ENCODE data around the gene RBM4B. TPM values are rescaled to one million over a fixed set of nuclear protein-coding genes. Genes with fewer than 3 reads are reported as not detected.

RBM4B gene
- total RNA-seq, 2 experiments from 2014 or later = 17.2 to 18.1 TPM

DNA sequence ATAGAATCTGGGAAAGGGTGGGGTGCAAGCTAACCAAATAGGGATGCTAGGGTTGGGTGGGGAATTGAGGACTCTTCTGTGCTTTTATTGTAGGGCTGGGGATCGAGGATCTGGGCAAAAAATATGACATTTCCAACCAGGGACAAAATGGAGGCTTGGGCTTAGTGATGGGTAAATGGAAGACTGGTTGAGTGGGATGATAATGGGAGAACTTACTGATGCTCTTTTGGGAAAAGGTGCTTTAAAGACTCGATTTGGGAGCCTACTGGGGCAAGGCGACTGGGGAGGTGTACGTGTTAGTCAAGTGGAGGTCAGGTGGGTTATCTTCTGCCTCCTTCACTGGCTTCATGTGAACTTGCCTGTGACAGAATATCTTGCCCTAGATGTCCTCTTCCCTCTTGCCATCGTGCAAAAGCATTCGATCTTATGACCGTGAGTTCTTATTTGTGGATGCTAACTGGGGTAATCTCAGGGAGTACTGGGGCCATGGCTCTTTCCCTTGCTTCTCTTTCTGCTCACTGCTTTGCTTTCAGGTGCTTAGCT is 49.6 kb downstream of the RBM4B start:
- ChIA-PET CTCF (interaction anchor here (1.1 to 1.2 kb wide), 2 partner anchors 9 to 10 kb away, joined by 3 to 5 read pairs; partner anchors contain the start of gene RBM4), POLR2A (interaction anchor here (0.6 to 1.3 kb wide), 3 partner anchors 11 to 26 kb away, joined by 4 to 6 read pairs (median 5); partner anchors contain the start of genes RBM14 and RBM4)

DNA sequence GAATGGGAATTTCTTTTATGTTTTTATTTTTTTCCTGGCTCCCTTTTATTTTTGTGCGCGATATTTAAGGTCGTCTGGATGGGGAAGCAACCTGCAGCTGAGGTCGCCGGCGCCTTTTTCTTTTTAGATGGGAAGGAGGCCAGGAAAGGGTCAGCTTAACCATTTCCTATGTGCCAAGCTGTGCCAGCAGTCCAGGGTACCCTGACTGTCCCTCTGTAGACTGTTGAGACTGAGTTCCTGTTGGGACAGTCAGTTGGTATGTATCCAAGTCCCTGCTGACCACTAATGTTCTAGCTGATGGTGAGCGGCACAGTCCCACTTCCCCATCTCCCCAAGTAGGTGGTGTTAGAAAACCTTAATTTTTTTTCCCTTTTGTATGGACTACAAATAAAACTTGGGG is 50.8 kb downstream of the RBM4B start:
- ChIA-PET CTCF (interaction anchor here (0.6 kb wide), 1 partner anchor 1823 kb away, joined by 3 read pairs; no protein-coding TSS in a partner anchor), POLR2A (interaction anchor here (1.1 kb wide), 1 partner anchor 9 kb away, joined by 8 read pairs; no protein-coding TSS in a partner anchor)

DNA sequence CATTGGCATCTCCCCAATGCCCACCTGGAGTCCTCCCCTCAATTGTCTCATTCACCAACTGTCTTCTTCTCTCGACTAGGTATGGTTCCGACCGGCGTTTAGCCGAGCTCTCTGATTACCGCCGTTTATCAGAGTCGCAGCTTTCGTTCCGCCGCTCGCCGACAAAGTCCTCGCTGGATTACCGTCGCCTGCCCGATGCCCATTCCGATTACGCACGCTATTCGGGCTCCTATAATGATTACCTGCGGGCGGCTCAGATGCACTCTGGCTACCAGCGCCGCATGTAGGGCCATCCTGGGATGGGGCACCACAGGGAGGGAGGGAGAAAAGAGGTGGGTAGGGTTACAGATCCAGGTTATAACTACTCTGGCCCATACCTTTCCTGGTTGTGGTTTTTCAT is 51.3 kb downstream of the RBM4B start:
- CTCF ChIA-PET = no interaction called here
- POLR2A ChIA-PET = no interaction called here

DNA sequence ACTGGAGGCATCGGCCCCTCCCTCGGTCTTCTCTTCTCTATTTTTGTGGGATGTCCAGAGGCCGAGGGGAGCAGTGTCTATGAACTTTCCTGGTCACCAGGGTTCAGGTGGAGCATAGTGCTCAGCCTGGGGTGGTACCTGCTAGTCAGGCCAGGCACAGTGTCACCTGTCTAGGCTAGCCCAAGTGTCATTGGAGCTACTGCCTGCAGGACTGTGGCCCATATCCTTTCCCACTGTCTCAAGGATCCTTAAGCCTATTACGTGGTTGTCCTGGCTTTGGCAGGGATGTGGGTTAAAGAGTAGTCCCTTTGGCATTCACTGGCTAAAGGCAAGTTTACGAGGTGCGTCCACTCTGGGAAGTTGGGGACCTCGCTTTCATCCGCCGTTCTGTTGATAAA is 51.9 kb downstream of the RBM4B start:
- ChIA-PET CTCF (no interaction called here), POLR2A (interaction anchor here (3.5 kb wide), 1 partner anchor 12 kb away, joined by 18 read pairs; the partner anchor contains the start of gene RBM4)

DNA sequence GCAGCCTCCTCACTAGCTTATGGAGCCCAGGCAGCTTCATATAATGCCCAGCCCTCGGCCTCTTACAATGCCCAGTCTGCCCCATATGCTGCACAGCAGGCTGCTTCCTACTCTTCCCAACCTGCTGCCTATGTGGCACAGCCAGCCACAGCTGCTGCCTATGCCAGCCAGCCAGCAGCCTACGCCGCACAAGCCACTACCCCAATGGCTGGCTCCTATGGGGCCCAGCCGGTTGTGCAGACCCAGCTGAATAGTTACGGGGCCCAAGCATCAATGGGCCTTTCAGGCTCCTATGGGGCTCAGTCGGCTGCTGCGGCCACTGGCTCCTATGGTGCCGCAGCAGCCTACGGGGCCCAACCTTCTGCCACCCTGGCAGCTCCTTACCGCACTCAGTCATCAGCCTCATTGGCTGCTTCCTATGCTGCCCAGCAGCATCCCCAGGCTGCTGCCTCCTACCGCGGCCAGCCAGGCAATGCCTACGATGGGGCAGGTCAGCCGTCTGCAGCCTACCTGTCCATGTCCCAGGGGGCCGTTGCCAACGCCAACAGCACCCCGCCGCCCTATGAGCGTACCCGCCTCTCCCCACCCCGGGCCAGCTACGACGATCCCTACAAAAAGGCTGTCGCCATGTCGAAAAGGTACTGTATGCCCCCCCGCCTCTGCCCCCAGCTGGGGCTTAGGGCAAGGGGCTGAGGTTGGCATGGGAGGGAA is 52.5 kb downstream of the RBM4B start:
- ChIA-PET POLR2A (interaction anchor here (3.5 kb wide), 1 partner anchor 13 kb away, joined by 18 read pairs; the partner anchor contains the start of gene RBM4), CTCF (interaction anchor here (0.7 to 1.1 kb wide), 2 partner anchors 12 to 137 kb away, joined by 3 read pairs; no protein-coding TSS in a partner anchor)

DNA sequence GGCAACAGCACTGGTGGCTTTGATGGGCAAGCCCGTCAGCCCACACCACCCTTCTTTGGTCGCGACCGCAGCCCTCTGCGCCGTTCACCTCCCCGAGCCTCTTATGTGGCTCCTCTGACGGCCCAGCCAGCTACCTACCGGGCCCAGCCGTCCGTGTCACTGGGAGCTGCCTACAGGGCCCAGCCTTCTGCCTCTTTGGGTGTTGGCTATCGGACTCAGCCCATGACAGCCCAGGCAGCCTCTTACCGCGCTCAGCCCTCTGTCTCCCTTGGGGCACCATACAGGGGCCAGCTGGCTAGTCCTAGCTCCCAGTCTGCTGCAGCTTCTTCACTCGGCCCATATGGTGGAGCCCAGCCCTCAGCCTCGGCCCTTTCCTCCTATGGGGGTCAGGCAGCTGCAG is 53.2 kb downstream of the RBM4B start:
- ChIA-PET POLR2A (interaction anchor here (3.5 kb wide), 1 partner anchor 13 kb away, joined by 18 read pairs; the partner anchor contains the start of gene RBM4), CTCF (interaction anchor here (0.5 to 1.1 kb wide), 3 partner anchors 13 to 136 kb away, joined by 3 read pairs; no protein-coding TSS in a partner anchor)

DNA sequence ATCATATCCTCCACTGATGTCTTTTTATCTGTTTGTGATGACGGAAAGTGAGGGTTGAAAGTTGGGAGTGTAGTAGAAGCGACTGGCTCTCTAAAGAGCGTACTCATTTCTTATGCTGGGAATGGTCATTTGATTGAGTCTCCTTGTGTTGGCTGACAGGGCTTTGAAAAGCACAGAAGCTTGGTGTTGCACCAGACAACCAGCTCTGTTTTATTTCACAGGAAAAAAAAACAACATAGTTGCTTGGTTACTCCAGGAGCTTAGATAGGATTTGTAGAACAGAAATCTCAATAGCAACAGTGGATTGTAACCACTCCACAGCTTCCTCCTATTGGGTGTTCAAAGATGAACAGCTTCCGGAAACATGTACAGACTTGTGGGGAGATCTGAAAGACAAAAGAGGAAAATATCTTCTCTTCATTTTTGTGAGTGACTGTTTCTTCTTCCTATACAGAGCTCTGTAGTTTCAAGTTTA is 58.6 kb downstream of the RBM4B start:
- CTCF ChIA-PET = interaction anchor here (0.7 to 3.5 kb wide), 4 partner anchors 10 to 72 kb away, joined by 3 to 15 read pairs (median 10); partner anchors contain the start of genes ACTN3, RBM4 and RBM4B
- POLR2A ChIA-PET = interaction anchor here (0.7 to 3.1 kb wide), 8 partner anchors 8 to 1200 kb away, joined by 3 to 19 read pairs (median 6); partner anchors contain the start of genes RBM4 and RBM4B

DNA sequence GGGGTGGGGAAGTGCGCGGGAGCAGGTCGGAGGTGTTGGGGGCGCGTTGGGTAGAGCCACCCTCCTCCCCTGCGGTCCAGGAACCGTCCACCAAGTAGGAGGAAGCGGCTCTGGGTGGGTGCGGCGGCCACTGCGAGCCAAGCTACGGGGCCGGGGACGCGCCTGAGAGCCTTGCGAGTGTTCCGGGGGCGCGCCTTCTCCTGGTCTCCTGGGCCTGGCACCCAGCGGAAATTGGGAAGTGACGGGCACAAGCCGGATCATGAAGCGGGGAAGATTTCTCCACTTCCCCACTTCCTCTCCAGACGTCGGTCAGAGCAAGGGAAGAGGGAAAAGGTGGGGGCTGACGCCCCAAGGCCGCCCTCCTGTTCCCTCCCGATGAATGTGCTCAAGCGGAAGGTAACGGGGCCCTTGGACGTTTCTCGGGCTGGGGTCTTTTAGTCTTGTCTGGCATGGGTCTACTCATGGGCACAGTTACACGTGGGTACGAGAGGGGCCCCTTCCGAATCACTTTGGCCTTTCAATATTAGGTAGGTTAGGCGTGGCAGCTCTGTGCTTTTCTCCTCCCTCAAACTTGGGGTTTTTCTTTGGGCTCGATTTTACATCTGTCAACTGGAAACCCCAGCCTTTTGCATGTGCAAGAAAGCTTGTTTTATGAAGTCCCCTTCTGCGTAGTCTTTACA is 60.4 kb downstream of the RBM4B start:
- ChIA-PET POLR2A (interaction anchor here (0.6 to 2.5 kb wide), 12 partner anchors 10 to 226 kb away, joined by 4 to 37 read pairs (median 6); partner anchors contain the start of genes ACTN3, CCDC87, DPP3 and RBM4), CTCF (interaction anchor here (0.6 to 1.1 kb wide), 4 partner anchors 50 to 179 kb away, joined by 3 to 5 read pairs (median 3); partner anchors contain the start of gene MRPL11)

DNA sequence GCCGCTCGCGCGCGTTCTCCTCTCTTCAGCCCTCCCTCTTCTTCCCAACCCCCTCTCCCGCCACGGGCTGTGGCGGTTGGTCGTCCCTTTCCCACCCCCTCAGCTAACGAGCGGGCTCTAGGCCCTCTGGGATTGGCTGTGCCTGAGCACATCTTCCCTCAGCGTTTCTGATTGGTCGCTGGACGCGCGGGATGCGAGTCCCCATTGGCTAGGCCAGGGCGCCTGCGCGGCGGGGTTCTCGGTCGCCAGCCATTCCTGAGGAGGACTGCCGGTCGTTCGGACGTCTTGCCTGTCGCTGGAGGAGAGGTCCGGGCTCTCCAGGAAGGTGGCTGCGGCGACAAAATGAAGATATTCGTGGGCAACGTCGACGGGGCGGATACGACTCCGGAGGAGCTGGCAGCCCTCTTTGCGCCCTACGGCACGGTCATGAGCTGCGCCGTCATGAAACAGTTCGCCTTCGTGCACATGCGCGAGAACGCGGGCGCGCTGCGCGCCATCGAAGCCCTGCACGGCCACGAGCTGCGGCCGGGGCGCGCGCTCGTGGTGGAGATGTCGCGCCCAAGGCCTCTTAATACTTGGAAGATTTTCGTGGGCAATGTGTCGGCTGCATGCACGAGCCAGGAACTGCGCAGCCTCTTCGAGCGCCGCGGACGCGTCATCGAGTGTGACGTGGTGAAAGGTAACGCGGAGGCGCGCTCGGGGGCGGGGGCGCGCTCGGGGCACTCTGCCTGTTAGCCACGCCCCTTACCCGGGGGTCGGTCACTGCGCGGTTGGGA is 61.1 kb downstream of the RBM4B start, which contains the start of gene RBM14:
RBM14 (plus strand) TSS at position 252 of the 776 bp plus-strand sequence; CDS start at position 343, 91 bp downstream.
- POLR2A ChIA-PET = interaction anchor here (0.6 to 2.5 kb wide), 17 partner anchors 12 to 943 kb away, joined by 4 to 37 read pairs (median 5); partner anchors contain the start of genes ACTN3, CCDC87, CCS and DPP3
- CTCF ChIA-PET = interaction anchor here (0.6 to 1.1 kb wide), 3 partner anchors 50 to 178 kb away, joined by 3 to 5 read pairs (median 3); partner anchors contain the start of gene MRPL11

Other genes with a start within 250 kb of the RBM4B start
- 100 to 1,000 TPM; 154 to 157 TPM for gene MRPL11, start 239.0 kb downstream of the RBM4B start, total RNA-seq
- gene PELI3, start 211.0 kb downstream of the RBM4B start, total RNA-seq = 1 to 10 TPM; 7.9 to 8.2 TPM
- 10 to 100 TPM; 68.6 to 72.3 TPM for gene DPP3, start 197.5 kb downstream of the RBM4B start, total RNA-seq
- 10 to 100 TPM; 17.8 to 19.3 TPM for gene BBS1, start 167.3 kb downstream of the RBM4B start, total RNA-seq
- gene ZDHHC24, start 131.8 kb downstream of the RBM4B start, total RNA-seq = 10 to 100 TPM; 14.4 to 15.3 TPM
- gene ACTN3, start 131.0 kb downstream of the RBM4B start, total RNA-seq = under 1 TPM; 0.08 to 0.23 TPM
- 1 to 10 TPM; 3.2 to 3.3 TPM for gene CTSF, start 109.3 kb downstream of the RBM4B start, total RNA-seq
- gene CCDC87, start 84.8 kb downstream of the RBM4B start, total RNA-seq = under 1 TPM; 0.13 to 0.21 TPM
- 10 to 100 TPM; 24.6 to 25.4 TPM for gene CCS, start 84.7 kb downstream of the RBM4B start, total RNA-seq
- gene RBM14, start 61.3 kb downstream of the RBM4B start, total RNA-seq = 100 to 1,000 TPM; 155 to 158 TPM
- 100 to 1,000 TPM; 112 to 119 TPM for gene RBM4, start 39.2 kb downstream of the RBM4B start, total RNA-seq
- under 1 TPM; 0.59 to 0.96 TPM for gene SPTBN2, start 51.3 kb upstream of the RBM4B start, total RNA-seq
- gene RCE1, start 165.6 kb upstream of the RBM4B start, total RNA-seq = 10 to 100 TPM; 31.6 to 33.5 TPM
- 10 to 100 TPM; 40.5 to 42.3 TPM for gene LRFN4, start 179.2 kb upstream of the RBM4B start, total RNA-seq